Smooth muscle cell of the brain vasculature (primary cell): Measurements from ENCODE around the gene OR10H5.
"Not testable (repeated sequence)": the region's sequence is repeated elsewhere in the genome, so short reads cannot be mapped to it uniquely, and the experiment has no call there.

Experiments used
- DNase-seq: peaks from one replicate; pipeline ENCODE4 v3.0.0-alpha.2; 2012; ENCODE audit warnings: low read depth, low spot score

Gene OR10H5, protein sequence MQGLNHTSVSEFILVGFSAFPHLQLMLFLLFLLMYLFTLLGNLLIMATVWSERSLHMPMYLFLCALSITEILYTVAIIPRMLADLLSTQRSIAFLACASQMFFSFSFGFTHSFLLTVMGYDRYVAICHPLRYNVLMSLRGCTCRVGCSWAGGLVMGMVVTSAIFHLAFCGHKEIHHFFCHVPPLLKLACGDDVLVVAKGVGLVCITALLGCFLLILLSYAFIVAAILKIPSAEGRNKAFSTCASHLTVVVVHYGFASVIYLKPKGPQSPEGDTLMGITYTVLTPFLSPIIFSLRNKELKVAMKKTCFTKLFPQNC

GRCh38 chr19:15787611-15788155 is at the start of gene OR10H5:
Gene OR10H5, plus strand, starts transcription at chr19:15787661. Its CDS starts 6,388 bp downstream, at chr19:15794049.
- no peak for DNase-seq

DNA sequence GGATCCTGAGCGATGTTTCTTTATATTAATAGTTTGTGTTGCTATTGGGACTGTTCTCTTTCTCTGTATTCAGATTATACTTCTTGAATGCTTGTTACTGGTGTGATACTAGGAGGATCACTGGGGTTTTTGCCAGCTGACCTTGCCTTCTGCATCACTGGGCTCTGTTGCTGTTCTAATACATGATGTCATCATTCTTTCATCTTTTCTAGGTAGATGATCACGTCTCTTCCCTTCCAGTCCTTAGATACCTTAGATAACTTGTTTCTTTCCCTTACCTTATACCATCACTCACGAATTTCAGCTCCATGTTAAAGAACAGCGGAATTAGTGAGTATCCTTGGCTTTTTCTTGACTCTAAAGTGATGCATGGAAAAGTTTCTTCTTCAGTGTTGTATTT is 49.7 kb upstream of the OR10H5 start, which contains the start of gene OR10H3:
TSS of gene OR10H3 (plus strand) at position 264 of the 400 bp plus-strand sequence. CDS start 3,408 bp downstream, outside the sequence.
- no peak for DNase-seq

DNA sequence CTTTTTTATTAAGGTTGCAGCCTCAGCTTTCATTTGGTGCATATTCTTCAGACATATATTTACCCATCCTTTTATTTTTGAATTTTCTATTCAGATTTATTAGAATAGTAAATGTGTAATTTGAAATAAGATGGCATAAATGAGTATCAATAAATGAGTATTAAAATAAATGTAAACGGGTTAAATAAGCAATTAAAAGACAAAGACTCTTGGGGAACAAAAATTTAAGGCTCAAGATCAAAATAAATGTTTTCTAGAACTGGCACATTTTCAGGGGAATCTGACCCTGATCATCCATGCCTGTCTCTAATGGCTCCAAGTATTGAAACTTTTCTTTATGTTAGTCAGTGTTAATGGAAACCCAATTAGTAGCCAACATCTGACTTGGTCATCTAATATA is 46.7 kb upstream of the OR10H5 start:
- no peak for DNase-seq

DNA sequence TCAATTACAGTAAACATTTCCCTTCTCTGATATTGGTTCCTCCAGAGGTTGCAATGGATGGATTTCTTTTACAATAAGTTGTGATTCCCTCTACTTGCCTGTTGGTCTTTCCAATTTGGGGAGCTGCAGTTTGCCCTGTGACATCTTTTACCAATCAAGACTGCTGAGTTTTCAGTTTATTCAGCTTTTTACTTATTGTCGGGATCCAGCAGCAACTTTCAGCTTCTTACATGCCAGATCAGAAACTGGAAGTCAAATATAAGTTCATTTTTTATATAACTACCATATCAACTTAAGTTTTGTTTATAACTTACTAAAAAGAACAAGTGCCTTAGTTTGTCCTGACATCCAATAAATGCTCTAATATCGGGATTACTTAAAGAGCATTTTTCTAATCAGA is 39.2 kb upstream of the OR10H5 start:
- no peak for DNase-seq

- no peak for DNase-seq
Observed at GRCh38 chr19:15758379-15758778, 29.1 kb upstream of the OR10H5 start.

DNA sequence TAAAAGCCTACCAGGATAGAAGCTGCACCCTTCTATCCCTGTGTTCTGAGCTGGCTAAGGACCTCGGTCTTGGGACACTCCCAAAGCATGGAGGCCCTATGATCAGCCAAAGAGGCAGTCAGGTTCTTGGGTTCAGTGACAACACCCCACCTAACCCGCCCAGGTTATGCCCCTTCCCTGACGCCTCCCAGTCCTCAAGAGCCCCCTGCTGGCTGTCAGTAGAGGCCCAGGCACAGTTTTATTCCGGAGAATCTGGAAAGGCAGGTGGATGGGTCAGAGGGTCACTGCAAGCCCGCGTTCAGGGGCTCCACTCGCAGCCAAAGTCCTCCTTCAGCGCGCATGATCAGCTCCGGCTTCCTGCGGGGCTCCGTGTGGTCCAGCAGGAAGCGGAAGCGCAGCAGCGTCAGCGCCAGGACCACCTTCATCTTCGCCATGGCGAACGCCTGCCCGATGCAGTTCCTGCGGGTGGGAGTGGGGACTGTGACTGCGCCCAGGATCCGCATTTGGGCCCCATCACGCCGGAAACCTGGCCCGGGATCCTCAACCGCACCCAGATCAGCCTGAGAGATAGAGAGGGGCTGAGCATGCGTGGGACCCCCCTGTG is 27.4 kb upstream of the OR10H5 start:
- no peak for DNase-seq

- no peak for DNase-seq
Observed at GRCh38 chr19:15769586-15769985, 17.9 kb upstream of the OR10H5 start.

GRCh38 chr19:15774159-15774558 is 13.3 kb upstream of the OR10H5 start:
- DNase-seq, result not testable (repeated sequence)

DNA sequence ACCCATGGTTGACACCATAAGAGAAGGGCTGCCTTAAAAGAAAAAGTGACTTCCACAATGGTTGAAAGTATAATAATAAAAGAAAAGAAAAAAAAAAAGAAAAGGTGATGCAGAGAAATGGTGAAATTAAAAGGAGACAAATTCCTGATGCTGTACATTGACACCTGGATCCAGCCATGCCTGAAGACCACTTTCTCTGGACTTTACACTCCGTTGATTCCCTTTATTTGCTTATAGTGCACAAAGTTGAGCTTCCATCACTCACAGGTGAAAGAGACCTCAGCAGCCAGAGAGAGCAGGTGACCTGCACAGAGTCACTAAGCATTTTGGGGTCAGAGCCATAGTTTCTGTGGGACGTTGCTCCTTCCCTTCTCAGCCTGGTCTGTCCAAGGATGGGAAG is 12.2 kb upstream of the OR10H5 start:
- no peak for DNase-seq

DNA sequence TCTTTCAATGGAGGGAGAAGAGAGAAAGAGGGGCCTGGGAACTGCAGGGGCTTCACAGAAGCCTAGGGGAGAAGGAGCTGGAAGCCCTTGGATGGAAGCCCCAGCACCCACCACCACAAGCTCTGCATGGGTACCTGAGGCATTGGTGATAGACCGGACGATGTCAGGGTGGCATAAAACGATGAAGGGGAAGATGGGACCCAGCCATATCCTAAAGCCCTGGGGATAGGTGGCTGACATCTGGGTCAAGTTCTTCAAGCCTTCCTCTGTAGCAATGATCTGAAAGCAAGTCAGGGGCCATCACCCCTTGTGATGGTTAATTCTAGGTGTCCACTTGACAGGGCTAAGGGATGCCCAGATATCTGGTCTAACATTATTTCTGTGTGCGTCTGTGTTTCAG is 11.2 kb upstream of the OR10H5 start:
- DNase-seq, result no peak

GRCh38 chr19:15776991-15777970 is 10.2 kb upstream of the OR10H5 start:
- DNase-seq, result no peak

DNA sequence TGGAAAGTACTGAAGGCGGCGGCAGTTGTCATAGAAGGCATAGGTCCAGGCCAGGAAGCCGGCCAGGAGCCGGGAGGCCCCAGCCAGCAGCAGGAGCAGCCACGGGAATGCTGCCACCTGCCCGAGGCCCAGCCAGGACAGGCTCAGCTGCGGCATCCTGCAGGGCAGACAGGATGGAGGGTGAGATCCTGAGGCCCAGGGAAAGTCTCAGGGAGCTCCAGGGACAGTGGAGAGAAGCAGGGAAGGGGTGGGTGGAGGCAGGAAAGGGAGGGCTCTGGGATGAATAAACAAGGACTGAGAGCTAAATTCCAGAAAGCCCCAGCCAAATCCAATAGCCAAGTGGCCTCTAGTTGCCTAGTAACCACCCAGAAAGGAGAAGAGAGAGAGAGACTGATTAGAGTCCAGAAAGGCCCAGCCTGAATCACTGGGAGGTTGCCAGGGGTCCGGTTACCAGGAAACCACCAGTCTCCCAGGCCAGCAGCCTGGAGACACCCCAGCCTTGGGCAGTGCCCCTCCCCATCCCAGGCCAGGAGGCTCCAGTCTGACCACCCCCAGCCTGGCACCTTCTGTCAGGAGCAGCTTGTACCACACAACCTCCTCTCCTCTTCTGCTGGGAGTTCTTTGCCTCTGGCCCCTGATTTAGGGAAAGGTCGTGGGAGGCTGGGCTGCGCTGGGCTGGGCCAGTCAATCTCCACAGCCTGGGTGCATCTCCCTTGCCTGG is 7.5 kb upstream of the OR10H5 start:
- DNase-seq, result no peak

GRCh38 chr19:15780610-15781418 is 6.6 kb upstream of the OR10H5 start:
- no peak for DNase-seq

GRCh38 chr19:15781661-15782060 is 5.8 kb upstream of the OR10H5 start:
- DNase-seq, result no peak

DNA sequence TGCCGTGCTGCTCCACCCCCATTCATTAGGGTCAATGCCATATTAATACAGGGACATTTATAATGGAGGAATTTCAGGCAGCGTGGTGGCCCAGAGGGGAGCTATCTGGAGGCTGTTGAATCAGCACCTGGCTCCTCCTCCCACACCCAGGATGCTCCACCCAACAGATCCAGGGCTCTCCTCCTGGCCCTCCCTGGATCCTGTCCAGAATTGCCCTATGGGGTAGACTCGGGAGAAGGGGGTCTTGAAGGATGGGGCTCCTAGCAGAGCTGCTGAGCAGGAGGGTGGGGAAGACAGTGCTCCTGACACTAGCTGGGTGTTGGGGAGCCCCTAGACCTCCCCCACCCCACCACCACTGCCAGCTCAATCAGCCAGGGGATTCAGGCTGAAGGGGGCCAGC is 5.2 kb upstream of the OR10H5 start:
- no peak for DNase-seq

- not testable (repeated sequence) for DNase-seq
Observed at GRCh38 chr19:15782896-15783295, 4.6 kb upstream of the OR10H5 start.

GRCh38 chr19:15788594-15789270 is 1.3 kb downstream of the OR10H5 start:
- DNase-seq, result no peak

DNA sequence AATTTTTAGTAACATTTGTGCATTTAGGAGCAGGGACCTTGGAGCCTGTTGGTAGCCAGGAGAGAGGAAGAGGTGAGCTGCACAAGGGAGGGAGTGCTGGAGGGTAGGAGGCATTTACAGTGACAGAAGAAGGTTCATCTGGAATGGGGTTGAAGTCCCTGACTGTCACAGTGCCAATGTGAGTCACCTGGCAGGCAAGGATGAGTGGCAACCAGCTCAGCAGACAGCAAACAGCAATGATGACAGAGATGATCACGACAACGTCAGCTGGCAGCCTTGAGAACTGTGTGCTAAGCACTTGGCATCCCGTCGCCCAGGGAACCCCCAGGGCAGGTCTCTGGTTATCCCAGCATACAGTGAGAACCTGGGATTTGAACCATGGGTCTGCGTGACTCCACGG is 2.6 kb downstream of the OR10H5 start:
- DNase-seq, result no peak

DNA sequence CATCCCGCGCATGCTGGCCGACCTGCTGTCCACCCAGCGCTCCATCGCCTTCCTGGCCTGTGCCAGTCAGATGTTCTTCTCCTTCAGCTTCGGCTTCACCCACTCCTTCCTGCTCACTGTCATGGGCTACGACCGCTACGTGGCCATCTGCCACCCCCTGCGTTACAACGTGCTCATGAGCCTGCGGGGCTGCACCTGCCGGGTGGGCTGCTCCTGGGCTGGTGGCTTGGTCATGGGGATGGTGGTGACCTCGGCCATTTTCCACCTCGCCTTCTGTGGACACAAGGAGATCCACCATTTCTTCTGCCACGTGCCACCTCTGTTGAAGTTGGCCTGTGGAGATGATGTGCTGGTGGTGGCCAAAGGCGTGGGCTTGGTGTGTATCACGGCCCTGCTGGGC is 6.8 kb downstream of the OR10H5 start:
- DNase-seq, result not testable (repeated sequence)

DNA sequence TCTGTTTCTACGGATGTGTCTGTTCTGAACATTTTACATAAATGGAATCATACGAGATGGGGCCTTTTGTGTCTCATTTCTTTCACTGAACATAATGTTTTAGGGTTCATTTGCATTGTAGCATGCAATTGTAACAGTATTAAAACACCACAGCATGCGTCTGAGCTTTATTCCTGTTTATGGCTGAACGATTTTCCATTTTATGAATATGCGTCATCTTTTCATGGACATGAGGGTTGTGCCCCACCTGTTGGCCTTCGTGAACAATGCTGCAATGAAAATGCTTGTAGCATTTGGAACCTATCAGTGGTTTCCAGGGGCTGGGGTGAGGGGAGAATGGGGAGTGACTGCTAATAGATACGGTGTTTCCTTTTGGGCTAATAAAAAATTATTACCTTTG is 22.9 kb downstream of the OR10H5 start:
- DNase-seq, result no peak
